NCI-H2107 treated with DMSO at 0.1 percent for 48 hours (cell line): ENCODE measurements around the gene AMOT.

Source experiments
- DNase-seq: peaks from one replicate; lab custom pipeline; 2025; ENCODE audit not compliant: unreplicated experiment; lab: John Stamatoyannopoulos, UW

Gene AMOT

DNA sequence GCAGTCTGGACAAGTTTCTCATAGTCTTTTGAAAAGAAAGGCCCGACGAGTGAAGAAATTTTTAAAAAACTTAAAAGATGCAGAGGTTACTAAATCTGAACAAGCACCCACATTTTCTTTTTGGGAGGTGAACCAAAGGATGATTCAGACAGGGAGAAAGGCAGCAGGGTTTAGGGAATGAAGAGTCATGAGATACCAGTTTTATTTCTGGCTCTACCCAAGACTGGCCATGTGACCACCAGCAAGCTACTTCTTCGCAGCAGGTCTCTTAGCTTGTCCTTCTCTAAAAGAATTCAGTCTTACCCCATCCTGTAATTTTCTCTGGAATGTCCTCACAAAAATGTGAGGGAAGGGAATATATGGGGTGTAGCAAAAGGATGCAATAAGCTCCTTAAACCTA is 37.6 kb downstream of the AMOT start:
- DNase-seq = no peak

GRCh38 chrX:112802541-112802940 is 38.1 kb downstream of the AMOT start:
- DNase-seq = no peak

DNA sequence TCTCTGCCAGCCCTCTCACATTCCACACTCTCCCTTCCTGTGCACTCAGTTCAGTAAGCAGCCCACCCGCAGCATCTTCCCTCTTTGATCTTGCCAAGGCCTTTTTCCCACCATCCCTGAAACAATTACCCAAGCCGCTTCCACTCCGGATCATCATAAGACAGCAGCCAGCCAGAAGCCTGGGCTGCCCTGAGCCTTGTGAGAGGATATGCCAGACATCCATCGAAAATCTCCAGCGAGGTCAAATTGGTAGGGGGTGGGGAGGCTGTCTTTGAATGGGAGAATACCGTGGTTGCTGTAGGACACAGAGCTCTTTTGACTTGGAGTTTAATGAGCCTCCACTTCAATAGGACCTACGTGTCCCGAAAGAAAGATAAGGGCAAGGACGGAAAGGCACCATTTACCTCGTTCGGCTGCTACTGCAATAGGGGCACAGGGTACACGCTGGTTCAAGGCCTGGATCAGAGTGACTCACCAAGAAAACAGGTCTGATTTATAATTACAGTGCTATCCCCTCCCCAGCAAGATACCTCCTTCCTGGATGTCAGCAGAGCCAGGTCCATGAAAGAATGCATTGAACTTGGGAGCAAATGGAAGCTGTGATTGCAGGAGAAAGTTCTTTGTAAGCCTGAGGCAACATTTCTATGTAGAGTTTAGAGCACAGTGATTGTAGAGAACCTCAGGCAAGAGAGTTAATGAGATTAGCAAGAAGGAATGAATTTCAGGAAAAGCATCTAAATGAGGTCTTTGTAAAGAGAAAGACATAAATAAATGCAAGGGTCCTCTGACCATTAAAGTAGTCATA is 39.5 kb downstream of the AMOT start:
- DNase-seq = no peak

DNA sequence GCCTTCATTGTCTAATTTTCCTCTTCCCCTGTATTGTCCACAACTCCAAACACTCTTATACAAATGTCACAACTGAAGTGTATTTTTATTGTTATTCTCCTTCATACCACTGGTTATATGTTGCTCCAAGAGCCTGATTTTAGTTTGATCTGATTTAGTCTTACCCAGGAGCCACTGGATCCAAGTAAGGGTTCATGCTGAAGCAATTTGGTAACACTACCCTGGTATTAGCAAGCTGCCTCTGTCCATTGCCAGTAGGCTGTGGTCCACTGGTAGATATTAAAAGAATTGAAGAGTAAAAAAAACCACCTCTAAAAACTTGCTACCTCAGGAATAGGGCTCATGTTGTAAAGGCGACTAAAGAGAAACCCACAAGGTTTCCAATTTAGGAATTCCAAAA is 41.2 kb downstream of the AMOT start:
- DNase-seq = no peak

GRCh38 chrX:112798736-112799135 is 41.9 kb downstream of the AMOT start:
- DNase-seq = no peak

GRCh38 chrX:112789931-112790330 is 50.7 kb downstream of the AMOT start:
- no peak for DNase-seq

DNA sequence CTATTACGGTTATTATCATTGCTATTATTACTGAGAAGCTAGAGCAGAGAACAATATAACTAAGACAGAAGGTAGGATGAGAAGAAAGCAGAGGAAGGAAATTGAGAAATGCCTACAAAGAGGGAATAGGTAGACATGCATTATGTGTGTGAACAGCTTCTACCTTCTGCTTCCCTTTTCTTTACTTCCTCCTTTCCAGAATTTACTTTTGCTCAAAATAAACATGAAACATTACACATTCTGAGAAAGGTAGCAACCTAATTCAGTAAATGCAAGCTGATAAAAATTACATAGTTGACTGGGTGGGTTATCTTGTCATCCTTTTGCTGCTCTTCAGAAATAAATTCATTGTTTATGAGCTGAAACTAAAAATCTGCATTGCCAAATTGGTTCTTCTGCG is 54.6 kb downstream of the AMOT start:
- DNase-seq = no peak

- DNase-seq = no peak
Observed at GRCh38 chrX:112785344-112785743, 55.3 kb downstream of the AMOT start.

DNA sequence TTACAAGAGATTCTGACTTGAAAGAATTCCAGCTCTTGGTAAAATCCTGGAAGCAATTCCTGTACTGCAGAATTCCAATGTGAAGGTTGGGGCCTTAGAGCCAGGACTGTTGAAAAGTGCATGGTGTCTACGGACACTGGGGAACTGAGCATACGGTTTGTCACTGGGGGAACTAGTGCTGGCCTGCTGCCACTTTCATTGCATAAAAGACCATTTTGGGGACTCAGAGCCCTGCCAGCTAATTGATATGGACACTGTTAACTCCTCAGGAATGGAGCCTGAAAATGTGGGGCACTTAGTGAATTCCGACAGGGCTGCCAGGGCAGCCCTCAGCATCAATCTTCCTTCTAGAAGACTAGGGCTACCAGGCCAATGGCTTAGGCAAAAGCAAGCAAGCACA is 55.9 kb downstream of the AMOT start:
- DNase-seq = no peak

- no peak for DNase-seq
Observed at GRCh38 chrX:112779139-112779538, 61.5 kb downstream of the AMOT start.

- DNase-seq = no peak
Observed at GRCh38 chrX:112774651-112775293, 65.9 kb downstream of the AMOT start.

- DNase-seq = no peak
Observed at GRCh38 chrX:112774142-112774541, 66.5 kb downstream of the AMOT start.

DNA sequence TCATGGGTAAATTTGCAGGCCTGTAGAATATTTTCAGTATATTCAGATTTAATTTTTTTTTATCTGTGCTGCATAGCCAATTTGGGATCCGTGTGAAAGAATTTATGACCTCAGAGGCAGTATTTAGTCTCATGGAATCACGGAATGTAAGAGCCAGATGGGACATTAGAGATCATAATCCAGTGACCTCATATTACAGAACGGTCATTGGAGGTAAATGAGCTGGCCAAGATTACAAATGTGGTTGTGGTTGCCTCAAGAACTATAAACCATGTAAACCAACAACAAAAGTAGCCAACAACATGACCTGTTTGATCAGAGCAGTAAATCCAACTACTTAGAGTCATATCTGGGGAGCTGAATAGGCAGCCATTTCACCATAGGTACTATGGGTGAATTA is 71.6 kb downstream of the AMOT start:
- no peak for DNase-seq

- DNase-seq = no peak
Observed at GRCh38 chrX:112768563-112768962, 72.1 kb downstream of the AMOT start.

GRCh38 chrX:112766774-112767173 is 73.9 kb downstream of the AMOT start:
- DNase-seq = no peak

DNA sequence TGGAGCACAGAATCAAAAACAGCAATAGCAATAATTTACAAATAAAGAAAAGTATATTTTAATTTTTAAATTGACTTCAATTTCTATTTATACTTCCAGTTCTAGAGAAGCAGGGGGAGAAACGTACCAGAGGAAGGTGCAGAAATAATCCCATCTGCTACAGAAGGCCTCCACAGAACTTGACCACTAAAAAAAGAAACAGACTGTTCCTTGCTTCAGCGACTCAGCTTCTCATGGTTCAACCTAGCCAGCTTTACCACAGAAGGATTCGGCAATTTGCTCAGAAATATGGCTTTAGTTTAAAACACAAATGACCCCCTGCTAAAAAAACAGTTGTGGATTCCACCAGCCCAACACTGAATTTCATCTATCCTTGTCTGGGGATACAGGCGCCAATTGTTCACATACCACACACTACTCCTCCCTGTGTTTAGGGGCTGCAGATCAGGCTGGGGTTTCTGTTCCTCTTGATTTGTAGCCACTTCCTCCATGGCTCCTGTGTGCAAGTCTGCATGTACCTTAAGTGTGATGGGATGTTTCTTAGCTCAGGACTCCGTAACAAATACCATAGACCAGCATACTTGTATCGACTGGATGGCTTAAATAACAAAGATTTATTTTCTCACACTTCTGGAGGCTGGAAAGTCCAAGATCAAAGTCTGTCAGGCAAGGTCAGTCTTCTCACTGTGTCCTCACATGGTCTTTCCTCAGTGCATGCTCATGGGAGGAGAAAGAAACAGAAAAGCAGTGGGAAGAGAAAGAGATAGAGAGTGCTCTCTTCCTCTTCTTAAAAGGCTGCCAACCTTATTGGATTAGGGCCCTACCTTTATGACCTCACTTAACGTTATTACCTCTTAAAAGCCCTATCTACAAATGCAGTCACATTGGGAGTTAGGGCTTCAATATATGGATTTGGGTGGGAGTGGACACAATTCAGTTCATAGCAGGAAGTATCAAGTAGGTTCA is 79.1 kb downstream of the AMOT start:
- DNase-seq = no peak

- DNase-seq = no peak
Observed at GRCh38 chrX:112760697-112761096, 79.9 kb downstream of the AMOT start.

DNA sequence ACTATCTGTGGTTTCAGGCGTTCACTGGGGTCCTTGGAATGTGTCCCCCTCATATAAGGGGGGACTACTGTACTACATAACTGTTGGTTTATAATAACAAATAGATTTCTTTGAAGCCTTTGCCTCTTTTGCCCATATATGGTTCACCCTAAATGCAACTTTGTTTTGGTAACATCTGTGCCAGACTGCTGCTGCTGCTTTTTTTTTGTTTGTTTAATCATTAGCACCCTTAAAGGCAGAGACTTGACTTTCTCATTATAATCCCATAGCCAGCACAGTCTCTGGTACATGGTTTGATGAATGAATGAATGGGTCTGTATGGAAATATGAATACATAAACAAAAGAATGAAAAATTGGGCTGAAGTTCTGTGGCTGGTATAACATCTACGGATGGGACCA is 80.7 kb downstream of the AMOT start:
- DNase-seq = no peak

DNA sequence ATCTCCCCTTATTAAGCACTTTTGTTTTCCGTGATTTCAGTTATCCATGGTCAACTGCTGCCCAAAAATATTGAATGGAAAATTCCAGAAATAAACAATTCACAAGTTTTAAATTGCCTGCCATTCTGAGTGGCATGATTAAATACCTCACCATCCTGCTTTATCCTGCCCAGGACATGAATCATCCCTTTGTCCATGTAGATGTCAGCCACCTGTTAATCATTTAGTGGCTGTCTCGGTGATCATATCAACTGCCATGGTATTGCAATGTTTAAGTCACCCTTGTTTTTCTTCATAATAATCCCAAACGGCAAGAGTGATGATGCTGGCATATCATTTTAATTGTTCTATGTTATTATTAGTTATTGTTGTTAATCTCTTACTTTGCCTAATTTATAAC is 81.1 kb downstream of the AMOT start:
- DNase-seq = no peak

GRCh38 chrX:112757946-112758345 is 82.7 kb downstream of the AMOT start:
- DNase-seq = no peak

DNA sequence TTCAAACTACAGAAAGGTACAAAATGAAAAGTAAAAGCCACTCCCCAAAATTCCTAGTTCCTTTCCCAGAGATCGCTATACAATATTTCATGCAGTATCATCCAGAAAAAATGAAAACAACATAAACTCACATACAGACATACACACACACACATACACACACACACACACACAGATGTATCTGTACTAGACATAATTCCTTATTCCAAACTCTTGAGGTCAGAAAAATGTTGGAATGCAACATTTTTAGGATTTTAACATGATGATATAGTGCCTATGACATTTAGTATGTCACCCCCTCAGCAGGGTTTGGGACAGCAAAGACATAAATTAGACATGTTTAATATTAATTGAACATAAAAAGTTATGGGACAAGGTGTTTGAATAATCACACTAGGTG is 87.5 kb downstream of the AMOT start:
- no peak for DNase-seq

DNA sequence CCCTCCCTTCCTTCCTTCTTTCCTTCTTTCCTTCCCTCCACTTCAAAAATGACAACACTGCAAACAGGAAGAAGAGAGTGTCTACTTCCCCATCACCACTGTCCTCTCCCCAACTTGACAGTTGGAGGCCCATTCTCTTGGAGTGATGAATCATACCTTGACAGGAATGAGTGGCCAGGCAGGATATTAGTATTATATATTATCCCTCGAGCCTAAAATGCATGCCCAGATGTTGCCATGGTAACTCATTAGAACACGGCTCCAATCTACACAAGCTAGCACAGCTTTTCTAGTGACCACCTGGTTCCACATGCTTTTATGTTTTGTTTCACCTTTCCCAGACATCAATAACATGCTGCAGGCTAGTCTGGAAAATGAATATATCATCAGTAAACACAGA is 89.6 kb downstream of the AMOT start:
- DNase-seq = no peak
